Left ventricle myocardium inferior (tissue), 1 donor: ENCODE results near the gene AEBP1. TPM values are rescaled to one million over a fixed set of nuclear protein-coding genes. Genes with fewer than 3 reads are reported as not detected.

Experiments used
- DNase-seq: peaks from one replicate; pipeline ENCODE4 v3.0.0-alpha.2; 2020
- H3K27ac ChIP-seq: fragments of 200-600 bp; replicated peaks from 2 replicates; pipeline ENCODE4 v1.8.0; 2021
- H3K27me3 ChIP-seq: fragments of 200-600 bp; 2 replicates; pipeline ENCODE4 v1.8.0; 2021; ENCODE audit warnings: low read depth
- H3K36me3 ChIP-seq: fragments of 200-600 bp; 2 replicates; pipeline ENCODE4 v1.8.0; 2021
- H3K4me1 ChIP-seq: fragments of 200-600 bp; 2 replicates; pipeline ENCODE4 v1.8.0; 2021
- H3K4me3 ChIP-seq: fragments of 200-600 bp; 2 replicates; pipeline ENCODE4 v1.8.0; 2021; ENCODE audit warnings: mild to moderate bottlenecking, moderate library complexity
- H3K9me3 ChIP-seq: fragments of 200-600 bp; replicated peaks from 2 replicates; pipeline ENCODE4 v1.8.0; 2021
- intact Hi-C: fragments of 100-400 bp; cut with micrococcal nuclease; formaldehyde crosslinking; loops from one replicate; pipeline ENCODE4 v1.11.0; 2022
- total RNA-seq: library from RNA; stranded (reverse); fragmentation: NEBNext Ultra II Directional; extraction: Animal tissue kit (Norgen Biotek cat#: 25700); gene quantifications from one replicate; pipeline ENCODE4 v1.2.1, GENCODE V29; 2021
- TF ChIP-seq, protein P1 (sequence below): fragments of 200-600 bp; IDR thresholded peaks from 2 replicates; pipeline ENCODE4 v1.8.0; 2021; ENCODE audit warnings: antibody characterized with exemption, mild to moderate bottlenecking, borderline replicate concordance
- donor health status: DM: no; HTN: yes; CAD: no; lungs with severe emphysema.

Gene AEBP1
- total RNA-seq, 1 donor from 2014 or later: 20.5 TPM

GRCh38 chr7:44058759-44059218 lies 45.4 kb upstream of the AEBP1 start:
- H3K27me3 ChIP-seq: no peaks in the 10 kb centered on the region
- TF ChIP-seq, protein P1, sequence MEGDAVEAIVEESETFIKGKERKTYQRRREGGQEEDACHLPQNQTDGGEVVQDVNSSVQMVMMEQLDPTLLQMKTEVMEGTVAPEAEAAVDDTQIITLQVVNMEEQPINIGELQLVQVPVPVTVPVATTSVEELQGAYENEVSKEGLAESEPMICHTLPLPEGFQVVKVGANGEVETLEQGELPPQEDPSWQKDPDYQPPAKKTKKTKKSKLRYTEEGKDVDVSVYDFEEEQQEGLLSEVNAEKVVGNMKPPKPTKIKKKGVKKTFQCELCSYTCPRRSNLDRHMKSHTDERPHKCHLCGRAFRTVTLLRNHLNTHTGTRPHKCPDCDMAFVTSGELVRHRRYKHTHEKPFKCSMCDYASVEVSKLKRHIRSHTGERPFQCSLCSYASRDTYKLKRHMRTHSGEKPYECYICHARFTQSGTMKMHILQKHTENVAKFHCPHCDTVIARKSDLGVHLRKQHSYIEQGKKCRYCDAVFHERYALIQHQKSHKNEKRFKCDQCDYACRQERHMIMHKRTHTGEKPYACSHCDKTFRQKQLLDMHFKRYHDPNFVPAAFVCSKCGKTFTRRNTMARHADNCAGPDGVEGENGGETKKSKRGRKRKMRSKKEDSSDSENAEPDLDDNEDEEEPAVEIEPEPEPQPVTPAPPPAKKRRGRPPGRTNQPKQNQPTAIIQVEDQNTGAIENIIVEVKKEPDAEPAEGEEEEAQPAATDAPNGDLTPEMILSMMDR: no peak
- H3K9me3 ChIP-seq: no peaks in the 10 kb centered on the region
- peaks cover 60% of the 10 kb centered on the region for H3K4me1 ChIP-seq
- no peak overlapping the region for H3K27ac ChIP-seq
- peaks cover 66% of the 10 kb centered on the region for H3K36me3 ChIP-seq
- no peak overlapping the region for H3K4me3 ChIP-seq
- peak; percentile 9 for DNase-seq
- intact Hi-C loops: no loop called here

DNA sequence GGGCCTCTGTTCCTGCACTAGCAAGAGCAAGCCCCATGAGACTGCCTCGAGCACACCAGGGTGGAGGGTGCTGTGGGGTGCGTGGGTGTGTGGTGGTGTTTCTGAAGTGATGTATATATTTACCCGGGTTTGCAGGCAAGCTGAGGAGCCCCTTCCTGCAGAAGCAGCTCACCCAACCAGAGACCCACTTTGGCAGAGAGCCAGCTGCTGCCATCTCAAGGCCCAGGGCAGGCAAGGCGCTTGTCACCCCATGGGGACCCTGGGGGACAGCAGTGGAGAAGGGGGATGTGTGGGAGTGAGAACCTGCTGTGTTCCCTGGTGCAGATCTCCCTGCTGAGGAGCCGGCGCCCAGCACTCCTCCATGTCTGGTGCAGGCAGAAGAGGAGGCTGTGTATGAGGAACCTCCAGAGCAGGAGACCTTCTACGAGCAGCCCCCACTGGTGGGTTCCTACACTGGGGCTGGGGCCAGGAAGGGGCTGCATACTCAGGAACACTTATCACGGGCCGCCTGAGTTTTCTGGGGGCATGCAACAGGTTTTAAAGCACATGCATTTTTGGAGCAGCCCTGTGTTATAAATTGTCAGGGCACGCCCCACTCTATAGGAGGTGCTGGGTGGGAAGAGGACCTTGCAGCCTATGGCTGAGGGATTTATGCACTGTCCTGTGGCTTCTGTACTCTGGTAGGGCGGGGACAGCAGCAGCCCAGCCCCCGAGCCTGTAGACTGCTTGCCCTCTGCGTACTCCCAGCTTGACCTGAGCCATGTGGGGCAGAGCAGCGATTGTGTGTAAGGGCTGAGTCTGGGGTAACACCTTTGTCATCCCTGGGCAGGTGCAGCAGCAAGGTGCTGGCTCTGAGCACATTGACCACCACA lies 44.7 kb upstream of the AEBP1 start:
- no peaks in the 10 kb centered on the region for H3K9me3 ChIP-seq
- TF ChIP-seq, protein P1: no peak
- peaks cover 67% of the 10 kb centered on the region for H3K4me1 ChIP-seq
- intact Hi-C loops: no loop called here
- no peak overlapping the region for H3K4me3 ChIP-seq
- no peaks in the 10 kb centered on the region for H3K27me3 ChIP-seq
- peak overlapping the region; percentile 89 for H3K27ac ChIP-seq
- peaks cover 59% of the 10 kb centered on the region for H3K36me3 ChIP-seq
- DNase-seq: peak; percentile 14

GRCh38 chr7:44060091-44060947 lies 43.8 kb upstream of the AEBP1 start:
- peak; percentile 12 for DNase-seq
- Histone ChIP-seq H3K36me3 (peaks cover 59% of the 10 kb centered on the region), H3K9me3 (no peaks in the 10 kb centered on the region), H3K27me3 (no peaks in the 10 kb centered on the region), H3K4me1 (peaks cover 76% of the 10 kb centered on the region), H3K4me3 (no peak overlapping the region), H3K27ac (peak overlapping the region; percentile 89)
- TF ChIP-seq, protein P1: no peak
- intact Hi-C loops: no loop called here

DNA sequence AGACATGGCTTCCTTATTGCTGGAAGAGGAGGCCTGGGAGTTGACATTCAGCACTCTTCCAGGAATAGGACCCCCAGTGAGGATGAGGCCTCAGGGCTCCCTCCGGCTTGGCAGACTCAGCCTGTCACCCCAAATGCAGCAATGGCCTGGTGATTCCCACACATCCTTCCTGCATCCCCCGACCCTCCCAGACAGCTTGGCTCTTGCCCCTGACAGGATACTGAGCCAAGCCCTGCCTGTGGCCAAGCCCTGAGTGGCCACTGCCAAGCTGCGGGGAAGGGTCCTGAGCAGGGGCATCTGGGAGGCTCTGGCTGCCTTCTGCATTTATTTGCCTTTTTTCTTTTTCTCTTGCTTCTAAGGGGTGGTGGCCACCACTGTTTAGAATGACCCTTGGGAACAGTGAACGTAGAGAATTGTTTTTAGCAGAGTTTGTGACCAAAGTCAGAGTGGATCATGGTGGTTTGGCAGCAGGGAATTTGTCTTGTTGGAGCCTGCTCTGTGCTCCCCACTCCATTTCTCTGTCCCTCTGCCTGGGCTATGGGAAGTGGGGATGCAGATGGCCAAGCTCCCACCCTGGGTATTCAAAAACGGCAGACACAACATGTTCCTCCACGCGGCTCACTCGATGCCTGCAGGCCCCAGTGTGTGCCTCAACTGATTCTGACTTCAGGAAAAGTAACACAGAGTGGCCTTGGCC lies 43.0 kb upstream of the AEBP1 start:
- peaks cover 83% of the 10 kb centered on the region for H3K4me1 ChIP-seq
- DNase-seq: peak; percentile 14
- H3K4me3 ChIP-seq: no peak overlapping the region
- no peaks in the 10 kb centered on the region for H3K9me3 ChIP-seq
- H3K36me3 ChIP-seq: peaks cover 59% of the 10 kb centered on the region
- intact Hi-C loops: no loop called here
- peak overlapping the region; percentile 89 for H3K27ac ChIP-seq
- no peaks in the 10 kb centered on the region for H3K27me3 ChIP-seq
- TF ChIP-seq, protein P1: no peak

DNA sequence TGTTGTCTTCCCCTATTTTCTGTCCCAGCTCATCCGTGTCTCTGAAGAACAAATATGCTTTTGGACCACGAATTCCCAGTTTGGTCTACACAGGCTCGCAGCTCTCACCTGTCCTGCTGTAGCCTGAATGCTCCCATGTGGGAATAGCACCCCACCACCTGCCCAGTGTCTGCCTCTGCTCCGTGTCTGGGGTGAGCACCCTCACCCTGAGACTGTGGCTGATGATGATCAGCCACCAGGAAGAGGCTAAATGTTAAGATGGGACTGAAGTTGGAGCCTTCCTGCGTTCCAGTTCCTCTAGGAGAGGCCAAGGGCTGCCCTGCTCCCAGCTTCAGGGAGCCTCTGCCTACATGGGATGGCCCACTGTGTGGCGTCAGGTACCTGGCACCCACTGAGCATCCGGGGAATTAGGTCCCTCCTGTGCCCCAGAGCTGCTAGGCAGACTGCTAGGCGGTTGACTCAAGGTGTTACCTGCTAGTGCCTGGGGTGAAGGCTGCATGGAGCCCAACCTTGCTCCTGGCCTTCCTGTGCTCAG lies 42.4 kb upstream of the AEBP1 start:
- Histone ChIP-seq H3K36me3 (peaks cover 53% of the 10 kb centered on the region), H3K4me3 (no peak overlapping the region), H3K27ac (peak overlapping the region; percentile 89), H3K4me1 (peaks cover 83% of the 10 kb centered on the region), H3K9me3 (no peaks in the 10 kb centered on the region), H3K27me3 (no peaks in the 10 kb centered on the region)
- TF ChIP-seq, protein P1: no peak
- DNase-seq: no peak
- intact Hi-C loops: no loop called here
